SIG-M5 treated with dmso at 0.1 percent for 504 hours (cell line): Measurements from ENCODE around the gene PLB1.
A peak's percentile ranks its signal among the peaks of the same experiment; 100 is the strongest.
"Not testable (repeated sequence)": the region's sequence is repeated elsewhere in the genome, so short reads cannot be mapped to it uniquely, and the experiment has no call there.

Experiments
- DNase-seq: peaks from one replicate; lab custom pipeline; 2025; ENCODE audit not compliant: unreplicated experiment; lab: John Stamatoyannopoulos, UW

Gene PLB1

GRCh38 chr2:28533044-28533680 lies 37.3 kb downstream of the PLB1 start:
- DNase-seq, result no peak

DNA sequence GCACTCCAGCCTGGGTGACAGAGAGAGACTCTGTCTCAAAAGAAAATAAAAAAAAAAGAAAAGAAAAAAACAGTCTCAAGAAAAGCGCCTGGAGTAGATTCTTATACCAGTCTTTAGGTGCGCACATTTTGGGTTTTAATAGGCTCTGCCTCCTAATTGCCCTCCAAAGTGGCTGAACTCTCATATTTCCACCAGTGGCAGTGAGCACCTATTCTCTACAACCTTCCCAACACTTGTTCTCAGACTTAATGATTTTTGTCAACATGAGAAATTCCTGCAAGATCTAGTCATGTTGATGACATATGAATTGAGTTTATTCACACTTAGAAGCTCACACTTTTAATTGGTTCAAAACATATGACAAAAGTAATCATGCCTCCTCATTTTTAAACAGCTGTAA lies 39.0 kb downstream of the PLB1 start:
- DNase-seq, result no peak

GRCh38 chr2:28538134-28538533 lies 42.3 kb downstream of the PLB1 start:
- DNase-seq, result no peak

DNA sequence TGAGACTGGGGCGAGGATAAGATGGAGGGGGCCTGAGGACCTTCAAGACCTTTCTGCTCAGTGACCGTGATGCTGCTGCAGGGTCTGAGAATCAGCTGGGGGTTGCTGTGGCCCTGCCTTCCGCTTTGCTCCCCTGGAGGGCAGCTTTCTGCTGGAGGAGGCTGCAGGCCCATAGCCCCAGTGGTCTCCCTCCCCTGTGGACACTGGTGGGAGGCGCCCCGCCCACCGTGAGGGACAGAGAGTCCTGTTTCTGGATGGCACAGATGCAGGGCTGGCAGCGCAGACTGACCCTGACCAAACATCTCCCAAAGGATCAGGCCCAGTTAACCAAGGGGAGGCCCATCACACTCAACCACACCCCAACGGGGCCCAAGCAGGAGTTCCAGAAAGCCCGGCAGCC lies 42.8 kb downstream of the PLB1 start:
- no peak for DNase-seq

GRCh38 chr2:28539118-28539541 lies 43.3 kb downstream of the PLB1 start:
- no peak for DNase-seq

- DNase-seq, result no peak
Observed at GRCh38 chr2:28543316-28544035, 47.6 kb downstream of the PLB1 start.

GRCh38 chr2:28544036-28544346 lies 48.1 kb downstream of the PLB1 start:
- no peak for DNase-seq

- no peak for DNase-seq
Observed at GRCh38 chr2:28544405-28544921, 48.6 kb downstream of the PLB1 start.

GRCh38 chr2:28544922-28545589 lies 49.2 kb downstream of the PLB1 start:
- no peak for DNase-seq

- DNase-seq, result no peak
Observed at GRCh38 chr2:28545590-28546200, 49.8 kb downstream of the PLB1 start.

GRCh38 chr2:28546242-28546641 lies 50.4 kb downstream of the PLB1 start:
- DNase-seq, result no peak

GRCh38 chr2:28547223-28547860 lies 51.5 kb downstream of the PLB1 start:
- no peak for DNase-seq

DNA sequence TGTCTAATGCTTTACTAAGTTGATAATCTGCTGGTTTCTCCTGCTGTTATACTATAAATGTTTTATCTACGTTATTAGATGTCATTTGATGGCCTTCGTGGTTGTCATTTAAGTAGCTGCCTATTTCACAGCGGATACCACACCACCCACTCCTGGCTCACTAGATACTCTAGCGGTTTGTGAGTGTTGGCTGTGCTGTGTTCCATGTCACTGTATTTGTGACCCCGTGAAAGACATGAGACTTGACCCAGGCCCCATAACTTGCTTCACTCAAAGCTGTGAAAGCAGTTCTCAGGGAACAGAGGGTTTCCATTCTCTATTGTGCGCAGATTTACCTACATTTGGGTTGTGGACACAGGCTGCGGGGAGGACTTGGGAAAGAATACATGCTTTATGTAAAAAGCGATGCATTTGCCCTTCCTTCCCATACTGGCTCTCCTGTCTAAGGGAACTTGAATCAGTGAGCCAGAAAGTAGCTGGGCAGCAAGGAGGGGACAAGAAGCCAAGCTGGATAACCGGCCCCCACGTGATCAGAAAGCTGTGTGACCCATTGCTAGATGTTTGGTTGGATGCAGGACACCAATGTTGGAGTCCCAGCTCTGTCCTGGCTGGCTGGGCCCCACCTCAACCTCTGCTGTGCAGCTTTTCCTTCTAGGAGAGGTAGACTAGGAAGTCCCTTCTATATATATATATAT lies 52.2 kb downstream of the PLB1 start:
- DNase-seq, result no peak

DNA sequence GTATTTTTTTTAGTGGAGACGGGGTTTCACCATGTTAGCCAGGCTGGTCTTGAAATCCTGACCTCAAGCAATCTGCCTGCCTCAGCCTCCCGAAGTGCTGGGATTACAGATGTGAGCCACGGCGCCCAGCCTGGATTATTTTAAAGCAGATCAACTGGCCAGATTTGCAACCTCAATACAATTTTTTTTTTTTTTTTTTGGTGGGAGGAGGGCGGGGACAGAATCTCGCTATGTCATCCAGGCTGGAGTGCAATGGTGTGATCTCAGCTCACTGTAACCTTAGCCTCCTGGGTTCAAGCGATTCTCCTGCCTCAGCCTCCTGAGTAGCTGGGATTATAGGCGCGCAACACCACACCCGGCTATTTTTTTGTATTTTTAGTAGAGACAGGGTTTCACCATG lies 54.5 kb downstream of the PLB1 start:
- DNase-seq, result not testable (repeated sequence)

DNA sequence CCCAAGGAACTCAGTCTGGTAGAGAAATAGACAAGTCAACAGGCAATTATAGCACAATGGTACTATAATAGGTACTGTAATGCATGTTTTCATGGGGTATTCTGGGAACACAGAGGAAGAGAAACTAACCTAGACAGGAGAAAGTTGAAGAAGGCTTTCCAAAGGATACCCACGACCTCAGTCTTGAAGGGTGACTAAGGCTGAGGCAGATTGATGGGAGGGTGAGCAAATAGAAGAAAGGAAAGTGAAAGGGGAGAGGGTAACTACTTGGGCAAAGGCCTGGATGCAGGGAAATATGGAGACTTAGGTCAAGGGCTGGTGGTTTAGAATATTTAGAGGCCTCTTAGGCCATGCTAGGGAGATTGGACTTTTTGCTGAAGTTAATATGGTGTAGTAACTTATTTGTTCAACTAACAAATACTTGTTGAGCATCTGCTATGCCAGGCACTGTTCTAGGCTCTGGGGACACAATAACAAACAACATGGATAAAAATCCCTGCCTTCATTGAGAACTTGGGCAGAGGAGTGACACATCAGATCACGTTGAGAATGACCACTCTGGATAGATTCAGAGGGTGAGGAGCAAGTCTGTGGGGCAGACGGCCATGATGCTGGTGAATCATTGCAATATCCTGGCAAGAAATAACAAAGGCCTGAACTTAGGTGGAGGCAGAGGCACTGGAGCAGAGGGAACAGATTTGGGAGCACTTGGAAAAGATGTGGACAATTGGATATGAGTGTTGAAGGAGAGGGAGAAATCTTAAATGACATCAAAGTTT lies 56.4 kb downstream of the PLB1 start:
- DNase-seq, result peak; percentile 43

- no peak for DNase-seq
Observed at GRCh38 chr2:28556303-28556702, 60.4 kb downstream of the PLB1 start.

DNA sequence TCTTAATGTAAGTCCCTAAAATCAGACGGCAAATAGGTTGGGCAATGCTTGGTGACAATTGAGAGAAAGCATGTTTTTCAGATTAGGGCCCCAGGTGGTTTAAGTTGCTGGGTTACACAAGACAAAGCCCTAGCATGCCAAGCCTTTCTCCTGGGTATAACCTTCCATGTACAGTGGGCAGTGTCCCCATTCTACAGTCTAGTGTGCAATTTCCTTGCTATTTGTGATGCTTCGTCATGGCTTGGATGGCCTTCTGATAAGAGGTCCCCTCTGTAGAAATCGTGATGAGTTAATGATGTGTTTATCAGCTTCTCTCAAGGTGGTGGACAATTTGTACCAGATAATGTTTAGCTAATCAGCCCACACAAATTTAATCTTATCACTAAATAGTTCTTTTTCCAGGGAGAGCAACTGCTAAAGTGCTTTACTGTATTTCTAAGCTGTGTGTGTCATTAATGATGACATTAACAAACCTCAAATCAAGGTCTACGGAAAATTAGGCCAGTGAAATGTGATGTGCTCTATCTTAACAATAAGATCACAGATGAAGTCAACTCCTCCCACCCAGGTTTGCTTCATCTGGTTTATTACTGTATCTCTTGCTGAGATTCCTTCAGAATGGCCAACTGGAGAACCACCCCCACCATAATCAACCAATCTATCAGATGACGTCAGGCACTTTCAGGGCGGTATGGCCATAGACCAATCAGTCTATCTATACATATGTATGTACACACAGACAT lies 61.7 kb downstream of the PLB1 start:
- no peak for DNase-seq

- no peak for DNase-seq
Observed at GRCh38 chr2:28558158-28558820, 62.4 kb downstream of the PLB1 start.

DNA sequence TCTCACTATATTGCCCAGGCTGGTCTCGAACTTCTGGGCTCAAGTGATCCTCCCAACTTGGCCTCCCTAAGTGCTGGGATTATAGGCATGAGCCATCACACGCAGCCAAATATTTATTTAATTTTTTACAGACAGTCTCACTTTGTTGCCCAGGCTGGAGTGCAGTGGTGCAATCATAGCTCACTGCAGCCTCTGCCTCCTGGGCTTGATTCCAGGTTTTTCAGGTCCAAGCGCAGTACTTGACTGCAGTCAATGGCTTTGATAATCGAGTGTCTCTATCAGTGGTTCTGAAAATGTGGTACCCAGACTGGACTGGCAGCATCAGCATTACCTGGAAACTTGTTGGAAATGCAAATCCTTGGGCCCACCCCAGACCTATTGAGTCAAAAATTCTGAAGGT lies 63.1 kb downstream of the PLB1 start:
- DNase-seq, result no peak
